AG04450 (cell line): ENCODE results near the gene SPATA33. TPM values are rescaled to one million over a fixed set of nuclear protein-coding genes. Genes with fewer than 3 reads are reported as not detected.

Source experiments
- CTCF ChIA-PET: fragments of 300-600, 350-600 bp; formaldehyde crosslinking; extraction: SDS; loops from one replicate; lab custom pipeline; 2022; ENCODE audit warnings: antibody characterized with exemption, inconsistent platforms; lab: Charles Lee
- POLR2A ChIA-PET: fragments of 350-600 bp; formaldehyde crosslinking; extraction: SDS; loops from one replicate; lab custom pipeline; 2021; ENCODE audit warnings: antibody characterized with exemption, inconsistent platforms; lab: Yijun Ruan, JAX
- DNase-seq: peaks from one replicate; pipeline ENCODE4 v3.0.0-alpha.2; 2011; ENCODE audit warnings: low read depth, low spot score
- H3K27ac ChIP-seq: one replicate; pipeline ENCODE4 v1.5.1; 2012; ENCODE audit warnings: low read depth, low read length, control low read depth
- H3K27me3 ChIP-seq: one replicate; pipeline ENCODE4 v1.6.0; 2012; ENCODE audit warnings: low read length; ENCODE audit not compliant: control insufficient read depth, insufficient read depth
- H3K4me3 ChIP-seq: 2 replicates; pipeline ENCODE4 v1.5.1; 2011; ENCODE audit warnings: mild to moderate bottlenecking, low read depth, low read length, control low read depth
- H3K9me3 ChIP-seq: 2 replicates; pipeline ENCODE4 v1.5.1; 2012; ENCODE audit warnings: low read length; ENCODE audit not compliant: control insufficient read depth, insufficient read depth
- polyA plus RNA-seq: library from polyadenylated mRNA; depleted of rRNA; stranded (reverse); fragments of >200 nt; gene quantifications from 2 replicates; pipeline ENCODE4 v1.2.3, GENCODE V29; 2011
- TF ChIP-seq, protein P1 (sequence below): IDR thresholded peaks from 2 replicates; pipeline ENCODE4 v1.5.1; 2011; ENCODE audit warnings: low read depth, low read length, control low read depth, inconsistent platforms

Gene SPATA33
- polyA plus RNA-seq, 1 experiment, result 2.4 TPM

DNA sequence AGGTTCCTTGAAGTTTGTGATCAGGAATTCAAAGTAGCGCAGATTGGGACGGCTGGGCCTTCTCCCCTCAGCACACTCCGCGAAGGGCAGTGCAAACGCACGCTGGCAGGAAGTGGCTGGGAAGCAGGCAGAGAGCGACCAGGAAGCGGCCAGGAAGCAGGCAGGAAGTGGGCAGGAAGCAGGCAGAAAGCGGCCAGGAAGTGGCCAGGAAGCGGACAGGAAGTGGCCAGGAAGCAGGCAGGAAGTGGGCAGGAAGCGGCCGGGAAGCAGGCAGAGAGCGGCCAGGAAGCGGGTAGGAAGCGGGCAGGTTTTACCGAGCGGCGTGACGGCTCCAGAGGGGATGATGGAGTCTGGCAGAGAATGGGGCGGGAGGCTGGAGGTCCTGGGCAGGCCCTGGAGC is 41.0 kb upstream of the SPATA33 start:
- Histone ChIP-seq H3K4me3 (no peak overlapping the region), H3K27ac (no peak overlapping the region), H3K9me3 (peaks cover 6% of the 10 kb centered on the region; the same call in 1 of the 2 replicates), H3K27me3 (peaks cover 16% of the 10 kb centered on the region)
- no peak for DNase-seq
- TF ChIP-seq, protein P1, sequence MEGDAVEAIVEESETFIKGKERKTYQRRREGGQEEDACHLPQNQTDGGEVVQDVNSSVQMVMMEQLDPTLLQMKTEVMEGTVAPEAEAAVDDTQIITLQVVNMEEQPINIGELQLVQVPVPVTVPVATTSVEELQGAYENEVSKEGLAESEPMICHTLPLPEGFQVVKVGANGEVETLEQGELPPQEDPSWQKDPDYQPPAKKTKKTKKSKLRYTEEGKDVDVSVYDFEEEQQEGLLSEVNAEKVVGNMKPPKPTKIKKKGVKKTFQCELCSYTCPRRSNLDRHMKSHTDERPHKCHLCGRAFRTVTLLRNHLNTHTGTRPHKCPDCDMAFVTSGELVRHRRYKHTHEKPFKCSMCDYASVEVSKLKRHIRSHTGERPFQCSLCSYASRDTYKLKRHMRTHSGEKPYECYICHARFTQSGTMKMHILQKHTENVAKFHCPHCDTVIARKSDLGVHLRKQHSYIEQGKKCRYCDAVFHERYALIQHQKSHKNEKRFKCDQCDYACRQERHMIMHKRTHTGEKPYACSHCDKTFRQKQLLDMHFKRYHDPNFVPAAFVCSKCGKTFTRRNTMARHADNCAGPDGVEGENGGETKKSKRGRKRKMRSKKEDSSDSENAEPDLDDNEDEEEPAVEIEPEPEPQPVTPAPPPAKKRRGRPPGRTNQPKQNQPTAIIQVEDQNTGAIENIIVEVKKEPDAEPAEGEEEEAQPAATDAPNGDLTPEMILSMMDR, result no peak
- ChIA-PET CTCF (no interaction called here), POLR2A (no interaction called here)

DNA sequence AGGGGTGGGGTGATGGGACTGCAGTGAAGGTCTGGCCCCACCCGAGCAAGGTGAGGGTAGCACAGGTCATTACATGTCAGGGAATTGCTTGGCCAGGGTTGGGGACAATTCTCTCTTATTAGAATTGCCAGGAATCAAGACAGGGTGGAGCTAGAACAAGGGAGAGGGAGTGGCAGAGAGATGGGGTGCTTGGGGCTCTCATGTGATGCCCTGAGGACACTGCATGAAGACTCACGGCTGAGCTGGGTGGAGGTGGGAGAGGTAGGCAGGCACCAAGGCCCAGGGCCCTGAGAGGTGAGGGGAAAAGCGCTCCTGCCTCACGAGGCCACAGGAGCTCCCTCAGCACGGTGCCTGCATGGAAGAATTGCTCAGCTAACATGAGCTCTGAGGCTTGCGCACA is 40.6 kb upstream of the SPATA33 start:
- CTCF ChIA-PET, result no interaction called here

DNA sequence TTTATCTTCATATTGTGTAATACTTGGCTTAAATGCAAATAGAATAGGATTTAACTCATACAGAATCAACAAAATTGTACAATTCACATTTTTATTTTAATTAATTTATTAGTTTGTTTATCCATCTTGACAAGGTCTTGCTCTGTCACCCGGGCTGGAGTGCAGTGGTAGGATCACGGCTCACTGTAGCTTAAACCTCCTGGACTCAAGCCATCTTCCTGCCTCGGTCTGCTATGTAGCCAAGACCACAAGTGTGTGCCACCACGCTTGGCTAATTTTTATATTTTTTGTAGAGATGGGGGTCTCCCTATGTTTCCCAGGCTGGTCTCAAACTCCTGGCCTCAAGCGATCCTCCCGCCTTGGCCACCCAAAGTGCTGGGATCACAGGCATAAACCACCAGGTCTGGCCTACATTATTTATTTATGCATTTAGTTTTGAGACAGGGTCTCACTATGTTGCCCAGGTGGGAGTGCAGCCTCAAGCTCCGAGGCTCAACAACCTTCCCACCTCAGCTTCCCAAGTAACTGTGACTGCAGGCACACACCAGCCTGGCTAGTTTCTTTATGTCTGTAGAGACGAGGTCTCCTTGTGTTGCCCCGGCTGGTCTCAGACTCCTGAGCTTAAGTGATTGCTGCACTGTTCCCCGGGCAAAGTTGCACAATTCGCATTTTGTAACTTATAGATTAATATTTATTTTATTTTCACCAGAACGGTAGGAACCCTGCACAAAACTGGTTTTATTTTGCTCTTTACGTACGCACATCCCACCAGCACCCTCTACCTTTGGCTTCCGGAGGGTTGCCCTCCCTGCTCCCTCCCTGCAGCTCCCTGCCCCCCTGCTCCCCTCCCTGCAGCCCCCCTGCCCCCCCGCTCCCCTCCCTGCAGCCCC is 39.3 kb upstream of the SPATA33 start:
- Histone ChIP-seq H3K27ac (no peak overlapping the region), H3K9me3 (peaks cover 3% of the 10 kb centered on the region; the same call in 1 of the 2 replicates), H3K27me3 (peaks cover 31% of the 10 kb centered on the region), H3K4me3 (no peak overlapping the region)
- no peak for DNase-seq
- ChIA-PET POLR2A (no interaction called here), CTCF (no interaction called here)
- TF ChIP-seq, protein P1, result no peak

More for the DNA sequence above, 40.6 kb upstream of the SPATA33 start:
- TF ChIP-seq, protein P1, result no peak
- Histone ChIP-seq H3K9me3 (peaks cover 6% of the 10 kb centered on the region; the same call in 1 of the 2 replicates), H3K4me3 (no peak overlapping the region), H3K27ac (no peak overlapping the region), H3K27me3 (peaks cover 20% of the 10 kb centered on the region)
- POLR2A ChIA-PET, result no interaction called here
- no peak for DNase-seq

DNA sequence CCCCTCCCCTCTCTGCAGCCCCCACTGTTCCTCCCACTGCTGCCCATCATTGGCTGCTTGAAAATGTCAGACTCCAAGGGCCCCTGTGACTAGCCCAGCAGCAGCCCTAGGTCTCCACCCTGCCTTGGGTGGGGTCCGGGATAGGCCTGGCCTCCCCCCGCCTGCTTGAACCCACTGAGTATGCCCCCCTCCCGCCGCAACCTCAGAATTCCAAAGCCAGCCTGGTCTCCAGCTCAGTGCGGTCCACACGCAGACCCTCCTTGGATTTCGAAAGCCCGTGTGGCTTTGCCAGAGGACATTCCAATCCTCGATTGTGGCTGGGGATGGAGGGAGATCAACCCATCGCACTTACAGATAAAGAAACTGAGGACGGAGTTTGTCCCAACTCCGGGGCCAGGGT is 37.8 kb upstream of the SPATA33 start:
- DNase-seq, result no peak
- ChIA-PET POLR2A (no interaction called here), CTCF (no interaction called here)
- H3K4me3 ChIP-seq, result no peak overlapping the region
- peak overlapping the region; percentile 21 for H3K27ac ChIP-seq
- TF ChIP-seq, protein P1, result no peak
- H3K27me3 ChIP-seq, result peaks cover 41% of the 10 kb centered on the region
- peaks cover 3% of the 10 kb centered on the region; the same call in 1 of the 2 replicates for H3K9me3 ChIP-seq

DNA sequence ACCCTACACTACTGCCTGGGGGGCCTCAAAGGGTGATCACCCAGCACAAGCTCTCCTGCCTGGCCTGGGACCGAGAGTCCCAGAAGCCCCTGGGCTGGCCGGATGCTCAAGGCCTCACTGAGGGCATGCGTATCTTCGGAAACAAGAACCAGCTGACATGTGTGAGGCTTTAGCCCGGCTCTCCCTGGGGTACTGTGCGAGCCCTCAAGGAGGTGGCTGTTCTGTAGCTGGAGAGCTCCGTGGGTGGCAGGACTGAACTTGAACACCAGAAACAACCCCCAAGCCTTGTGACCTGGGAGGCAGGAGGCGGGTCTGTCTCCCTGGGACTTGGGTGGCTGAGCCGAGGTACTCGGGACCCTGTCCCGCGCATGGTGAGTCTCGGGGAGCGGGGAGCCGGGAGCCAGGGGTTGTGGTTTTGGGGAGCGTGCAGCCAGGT is 37.2 kb upstream of the SPATA33 start:
- Histone ChIP-seq H3K9me3 (peaks cover 3% of the 10 kb centered on the region; the same call in 1 of the 2 replicates), H3K27ac (no peak overlapping the region), H3K4me3 (no peak overlapping the region), H3K27me3 (peaks cover 40% of the 10 kb centered on the region)
- CTCF ChIA-PET, result interaction anchor here (0.6 kb wide), 1 partner anchor 566 kb away, joined by 4 read pairs; no protein-coding TSS in a partner anchor
- TF ChIP-seq, protein P1, result no peak
- DNase-seq, result no peak
- POLR2A ChIA-PET, result no interaction called here
